ENCODE results near the gene EHBP1L1.
A peak's percentile ranks its signal among the peaks of the same experiment; 100 is the strongest.

EHBP1L1 gene

GRCh38 chr11:65554842-65555430 is 20.9 kb upstream of the EHBP1L1 start:
- TF ChIP-seq, protein P1, sequence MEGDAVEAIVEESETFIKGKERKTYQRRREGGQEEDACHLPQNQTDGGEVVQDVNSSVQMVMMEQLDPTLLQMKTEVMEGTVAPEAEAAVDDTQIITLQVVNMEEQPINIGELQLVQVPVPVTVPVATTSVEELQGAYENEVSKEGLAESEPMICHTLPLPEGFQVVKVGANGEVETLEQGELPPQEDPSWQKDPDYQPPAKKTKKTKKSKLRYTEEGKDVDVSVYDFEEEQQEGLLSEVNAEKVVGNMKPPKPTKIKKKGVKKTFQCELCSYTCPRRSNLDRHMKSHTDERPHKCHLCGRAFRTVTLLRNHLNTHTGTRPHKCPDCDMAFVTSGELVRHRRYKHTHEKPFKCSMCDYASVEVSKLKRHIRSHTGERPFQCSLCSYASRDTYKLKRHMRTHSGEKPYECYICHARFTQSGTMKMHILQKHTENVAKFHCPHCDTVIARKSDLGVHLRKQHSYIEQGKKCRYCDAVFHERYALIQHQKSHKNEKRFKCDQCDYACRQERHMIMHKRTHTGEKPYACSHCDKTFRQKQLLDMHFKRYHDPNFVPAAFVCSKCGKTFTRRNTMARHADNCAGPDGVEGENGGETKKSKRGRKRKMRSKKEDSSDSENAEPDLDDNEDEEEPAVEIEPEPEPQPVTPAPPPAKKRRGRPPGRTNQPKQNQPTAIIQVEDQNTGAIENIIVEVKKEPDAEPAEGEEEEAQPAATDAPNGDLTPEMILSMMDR (conservative IDR thresholded peaks at IDR 0.05): no peak
- peak overlapping the region; percentile 98 for H3K27ac ChIP-seq

DNA sequence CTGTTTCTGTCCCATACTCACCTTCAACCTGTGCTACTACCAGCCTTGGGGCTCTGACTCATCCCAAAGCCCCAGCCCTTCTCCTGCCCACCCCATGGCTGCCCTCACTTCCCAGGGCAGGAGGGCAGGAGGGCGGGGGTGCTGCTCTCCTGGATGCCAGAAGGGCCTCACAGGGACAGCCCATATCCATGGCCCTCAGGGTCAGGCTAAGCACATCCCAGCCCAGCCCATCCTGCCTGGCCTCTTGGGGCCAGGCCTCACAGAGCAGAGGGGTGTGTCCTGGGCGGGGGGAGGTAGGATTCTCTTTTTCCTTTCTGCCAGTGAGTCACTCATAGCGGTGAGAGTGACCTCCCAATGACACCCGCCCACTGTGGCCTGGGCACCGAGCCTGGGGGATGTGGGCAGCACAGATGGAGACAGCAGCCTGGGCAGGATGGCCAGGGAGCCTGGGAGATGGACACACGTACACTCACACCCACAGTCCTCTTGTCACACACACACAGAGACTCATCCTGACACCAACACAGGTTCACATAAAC is 20.1 kb upstream of the EHBP1L1 start:
- H3K27ac ChIP-seq: peak overlapping the region; percentile 98
- TF ChIP-seq, protein P1 (conservative IDR thresholded peaks at IDR 0.05): no peak

GRCh38 chr11:65556470-65557279 is 19.2 kb upstream of the EHBP1L1 start:
- TF ChIP-seq, protein P1 (conservative IDR thresholded peaks at IDR 0.05): no peak
- peak overlapping the region; percentile 98 for H3K27ac ChIP-seq

DNA sequence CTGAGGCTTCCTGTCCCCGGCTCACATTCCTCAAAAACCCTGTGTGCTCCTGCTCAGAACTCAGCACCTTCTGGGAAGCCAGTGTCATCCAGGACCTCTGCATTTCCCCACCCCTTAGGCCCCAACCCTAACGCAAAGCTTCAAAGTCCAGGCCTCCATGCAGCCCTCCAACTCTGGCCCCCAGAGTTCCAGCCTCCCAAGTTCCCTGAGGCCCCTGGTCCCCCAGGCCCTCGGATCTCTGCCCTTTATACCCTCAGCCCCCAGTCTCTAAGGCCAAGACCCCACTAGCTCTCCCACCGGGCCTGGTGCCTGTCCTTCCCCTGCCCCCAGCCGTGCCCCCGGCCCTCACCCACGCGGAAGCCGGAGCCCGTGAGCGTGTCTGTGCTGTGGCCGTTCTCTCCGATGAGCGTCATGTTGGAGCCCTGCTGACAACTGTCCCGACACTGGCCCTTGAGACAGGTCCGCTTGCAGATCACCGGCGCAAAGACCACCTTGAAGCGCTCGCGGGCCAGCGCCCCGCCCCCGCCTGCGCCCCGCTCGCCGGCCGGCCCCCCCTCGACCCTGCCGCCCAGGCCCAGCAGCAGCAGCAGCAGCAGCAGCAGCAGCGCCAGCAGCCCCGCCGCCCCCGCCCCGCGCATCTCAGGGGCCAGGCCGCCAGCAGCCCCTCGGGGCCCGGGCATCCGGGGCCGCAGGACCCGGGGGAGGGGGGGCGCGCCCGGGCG is 18.4 kb upstream of the EHBP1L1 start:
- TF ChIP-seq, protein P1 (conservative IDR thresholded peaks at IDR 0.05): no peak
- peak overlapping the region; percentile 98 for H3K27ac ChIP-seq

DNA sequence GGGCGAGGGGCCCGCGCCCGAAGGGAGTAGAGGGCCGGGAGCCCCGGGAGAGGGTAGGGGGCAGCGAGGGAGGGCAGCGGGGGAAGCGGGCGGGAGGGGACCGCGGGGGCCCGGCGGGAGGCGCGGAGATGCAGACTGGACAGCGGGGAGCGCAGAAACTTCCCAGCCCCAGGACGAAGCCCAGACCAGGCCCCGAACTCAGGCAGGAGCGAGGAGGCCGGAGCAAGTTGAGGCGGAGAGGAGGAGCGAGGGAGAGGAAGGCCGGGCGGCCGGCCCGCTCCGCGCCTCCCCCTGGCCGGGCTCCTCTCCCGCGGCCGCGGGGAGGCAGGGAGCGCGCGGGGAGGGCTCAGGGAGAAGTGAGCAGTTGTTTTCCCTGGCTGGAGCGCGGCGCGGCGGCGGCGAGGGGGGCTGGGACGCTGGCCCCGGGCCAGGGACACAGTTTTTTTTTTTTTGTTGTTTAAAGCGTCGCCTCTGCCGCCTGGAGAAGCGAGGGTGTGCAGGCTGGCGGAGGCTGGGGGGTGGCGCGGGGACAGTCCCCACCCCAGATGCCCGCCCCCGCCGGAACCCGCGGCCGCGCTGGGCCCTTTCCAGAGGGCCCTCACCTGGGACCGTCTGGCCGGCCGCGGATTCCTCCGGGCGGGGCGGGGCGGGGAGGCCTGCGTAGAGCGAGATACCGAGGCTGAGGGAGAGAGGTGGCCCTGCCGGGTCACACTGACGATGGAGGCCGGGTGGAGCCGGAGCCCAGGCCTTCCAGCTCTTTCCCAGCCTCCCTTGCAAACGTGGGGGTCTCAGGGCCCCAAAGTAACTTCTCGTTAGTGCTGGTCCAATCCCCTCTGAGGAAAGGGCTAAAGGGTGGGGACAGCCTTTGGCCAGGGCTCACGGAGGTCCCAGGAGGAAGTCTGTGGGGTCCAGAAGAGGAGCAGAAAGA is 17.6 kb upstream of the EHBP1L1 start, which contains the start of gene LTBP3:
Gene LTBP3, minus strand, starts transcription at position 358 of the 928 bp plus-strand sequence. CDS start 400 bp downstream, outside the sequence.
- TF ChIP-seq, protein P1 (conservative IDR thresholded peaks at IDR 0.05): peak; percentile 37
- peak within 1 kb of the TSS; percentile 98 for H3K27ac ChIP-seq

DNA sequence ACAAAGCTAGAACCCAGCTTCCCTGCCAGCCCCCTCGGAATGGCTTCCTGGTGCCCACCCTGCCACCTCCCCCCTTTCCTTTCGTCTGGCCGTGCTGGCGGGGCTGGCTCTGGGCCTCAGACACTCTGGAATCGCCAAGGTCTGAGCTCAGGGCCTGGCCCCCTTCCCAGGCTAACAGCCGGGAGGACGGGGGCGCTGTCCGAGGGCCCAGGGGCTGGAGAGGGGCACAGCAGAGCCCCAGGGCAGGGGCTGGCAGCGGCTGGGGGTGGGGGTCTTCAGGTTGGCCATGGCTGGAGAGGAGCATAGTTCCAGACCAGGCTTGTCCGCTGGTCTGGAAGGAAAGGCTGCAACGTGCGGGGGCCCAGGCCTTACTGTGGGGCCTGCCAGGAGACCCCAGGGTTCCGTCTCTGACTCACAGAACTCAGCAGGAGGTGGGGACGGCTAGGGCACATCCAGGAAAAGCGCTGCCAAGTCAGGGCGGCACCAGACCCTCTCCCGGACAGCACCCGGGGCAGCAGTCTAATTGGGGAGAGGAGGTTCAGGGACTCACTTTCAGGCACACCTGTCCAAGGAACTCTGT is 16.8 kb upstream of the EHBP1L1 start:
- peak overlapping the region; percentile 98 for H3K27ac ChIP-seq
- TF ChIP-seq, protein P1 (conservative IDR thresholded peaks at IDR 0.05): no peak

Data from VCaP (cell line).